Naive thymus-derived CD4-positive, alpha-beta T cell (primary cell): ENCODE results near the gene OR52K2. TPM values are rescaled to one million over a fixed set of nuclear protein-coding genes. Genes with fewer than 3 reads are reported as not detected.

Source experiments
- ATAC-seq: fragments of 150-1000 bp; cut with Tn5 transposase; 2 replicates; pipeline ENCODE4 v1.10.0; 2021; ENCODE audit warnings: mild to moderate bottlenecking, moderate library complexity
- CTCF ChIA-PET: fragments of 350-600 bp; sonication (Branson Sonifier 250); formaldehyde crosslinking; loops from one replicate; lab custom pipeline; 2021; ENCODE audit warnings: antibody characterized with exemption; lab: Charles Lee
- POLR2A ChIA-PET: fragments of 350-600 bp; sonication (Branson Sonifier 250); formaldehyde crosslinking; loops from one replicate; lab custom pipeline; 2021; ENCODE audit warnings: antibody characterized with exemption, inconsistent platforms; lab: Charles Lee
- DNase-seq, 9 donors: peaks; one replicate each; pipeline versions ENCODE4 v3.0.0 to v3.0.0-alpha.2; 2020 to 2022; ENCODE audit warnings: mixed read lengths in 1 of 9
- H3K27ac ChIP-seq: one replicate; pipeline ENCODE4 v1.7.0; 2013; ENCODE audit warnings: mild to moderate bottlenecking, low read depth, low read length, moderate library complexity
- H3K27me3 ChIP-seq, 2 donors: one replicate each; pipeline ENCODE4 v1.7.0; 2013; ENCODE audit warnings: low read length in 2 of 2, mild to moderate bottlenecking in 2 of 2, moderate library complexity in 2 of 2; ENCODE audit not compliant: control insufficient read depth in 2 of 2, insufficient read depth in 2 of 2
- H3K36me3 ChIP-seq, 3 experiments: 1 replicate in 2 of 3; 2 replicates in 1 of 3; pipeline ENCODE4 v1.7.0; 2013; ENCODE audit warnings: low read length in 3 of 3, mild to moderate bottlenecking in 3 of 3, moderate library complexity in 1 of 3; ENCODE audit not compliant: insufficient read depth in 3 of 3, control insufficient read depth in 2 of 3
- H3K4me1 ChIP-seq, 2 donors: one replicate each; pipeline ENCODE4 v1.7.0; 2013; ENCODE audit warnings: low read length in 2 of 2, mild to moderate bottlenecking in 2 of 2, moderate library complexity in 1 of 2; ENCODE audit not compliant: control insufficient read depth in 2 of 2, insufficient read depth in 2 of 2
- H3K4me3 ChIP-seq: 2 replicates; pipeline ENCODE4 v1.7.0; 2013; ENCODE audit warnings: mild to moderate bottlenecking, low read length
- H3K9me3 ChIP-seq, 3 experiments: 1 replicate in 2 of 3; 2 replicates in 1 of 3; pipeline ENCODE4 v1.7.0; 2013; ENCODE audit warnings: low read length in 3 of 3; ENCODE audit not compliant: control insufficient read depth in 2 of 3
- H3K27ac Mint-ChIP-seq, 9 donors: one replicate each; pipeline ENCODE4 v1.8.0; 2020 to 2022; ENCODE audit warnings: mixed read lengths in 9 of 9, mild to moderate bottlenecking in 8 of 9, moderate library complexity in 5 of 9, inconsistent platforms in 2 of 9
- H3K27me3 Mint-ChIP-seq, 5 donors: one replicate each; pipeline ENCODE4 v1.8.0; 2021 to 2022; ENCODE audit warnings: mixed read lengths in 5 of 5, mild to moderate bottlenecking in 1 of 5
- H3K36me3 Mint-ChIP-seq, 5 donors: one replicate each; pipeline ENCODE4 v1.8.0; 2020 to 2022; ENCODE audit warnings: mixed read lengths in 5 of 5, mild to moderate bottlenecking in 3 of 5, inconsistent platforms in 1 of 5
- H3K4me1 Mint-ChIP-seq, 7 donors: one replicate each; pipeline ENCODE4 v1.8.0; 2020 to 2022; ENCODE audit warnings: mixed read lengths in 7 of 7, mild to moderate bottlenecking in 3 of 7, inconsistent platforms in 1 of 7
- H3K4me3 Mint-ChIP-seq, 10 donors: one replicate each; pipeline ENCODE4 v1.8.0; 2020 to 2022; ENCODE audit warnings: mild to moderate bottlenecking in 10 of 10, mixed read lengths in 10 of 10, moderate library complexity in 6 of 10, inconsistent platforms in 2 of 10
- H3K9me3 Mint-ChIP-seq, 11 donors: one replicate each; pipeline ENCODE4 v1.8.0; 2020 to 2022; ENCODE audit warnings: mixed read lengths in 11 of 11, mild to moderate bottlenecking in 4 of 11, inconsistent platforms in 1 of 11, moderate library complexity in 1 of 11
- intact Hi-C, 2 donors: fragments of 100-400 bp; cut with micrococcal nuclease; formaldehyde crosslinking; loops; one replicate each; pipeline ENCODE4 v1.15.1; 2023
- polyA plus RNA-seq, 2 donors: library from polyadenylated mRNA; unstranded; fragments of 300-500 nt; fragmentation: Illumina TruSeq; gene quantifications; one replicate each; pipeline ENCODE4 v1.2.3, GENCODE V29; 2021
- total RNA-seq, 6 experiments: library from RNA in 5 of 6; stranded (reverse) in 5 of 6; gene quantifications; 1 replicate in 5 of 6; 2 replicates in 1 of 6; pipeline ENCODE4 v1.2.3 and lab custom pipeline; 2021 to 2026

The OR52K2 gene
- total and polyA plus RNA-seq, 7 experiments from 2014 or later: 1.4 TPM; not detected in 6

DNA sequence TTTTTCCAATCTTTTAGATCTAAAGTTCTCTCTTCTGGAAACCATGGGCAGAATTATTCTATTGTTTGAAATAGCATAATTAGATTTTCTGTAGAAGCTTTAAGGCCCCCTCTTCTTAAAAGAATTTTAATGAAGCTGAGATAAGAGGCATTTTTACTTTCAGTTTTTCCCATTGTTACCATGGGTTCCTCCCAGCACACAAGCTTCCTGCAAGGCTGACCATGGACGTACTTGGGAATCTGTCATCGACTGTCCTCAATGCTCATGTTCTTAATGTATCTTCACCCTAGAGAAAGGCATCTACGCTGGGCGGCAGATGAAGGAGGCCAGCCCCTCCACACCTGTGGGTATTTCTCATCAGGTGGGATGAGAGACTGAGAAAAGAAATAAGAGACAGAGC is 11.1 kb downstream of the OR52K2 start:
- ATAC-seq (no peak), DNase-seq (no peak)
- H3K27ac ChIP-seq: no peak overlapping the region
- Mint-ChIP-seq H3K27me3 (peaks cover 2 to 33% (median 20%) of the 10 kb centered on the region in 5 donors), H3K4me1 (peaks cover 0 to 18% (median 4%) of the 10 kb centered on the region in 7 donors), H3K9me3 (peaks cover 5 to 26% (median 11%) of the 10 kb centered on the region in 11 donors), H3K4me3 (no peak overlapping the region), H3K27ac (no peak overlapping the region), H3K36me3 (peaks cover 4 to 20% (median 5%) of the 10 kb centered on the region in 5 donors)
- POLR2A ChIA-PET: no interaction called here
- H3K4me1 ChIP-seq: no peaks in the 10 kb centered on the region
- no peak overlapping the region for H3K4me3 ChIP-seq
- H3K36me3 ChIP-seq: no peaks in the 10 kb centered on the region
- peaks cover 0 to 9% (median 0%) of the 10 kb centered on the region in 3 experiments for H3K9me3 ChIP-seq
- H3K27me3 ChIP-seq: no peaks in the 10 kb centered on the region
- CTCF ChIA-PET: no interaction called here
- intact Hi-C loops: no loop called here

DNA sequence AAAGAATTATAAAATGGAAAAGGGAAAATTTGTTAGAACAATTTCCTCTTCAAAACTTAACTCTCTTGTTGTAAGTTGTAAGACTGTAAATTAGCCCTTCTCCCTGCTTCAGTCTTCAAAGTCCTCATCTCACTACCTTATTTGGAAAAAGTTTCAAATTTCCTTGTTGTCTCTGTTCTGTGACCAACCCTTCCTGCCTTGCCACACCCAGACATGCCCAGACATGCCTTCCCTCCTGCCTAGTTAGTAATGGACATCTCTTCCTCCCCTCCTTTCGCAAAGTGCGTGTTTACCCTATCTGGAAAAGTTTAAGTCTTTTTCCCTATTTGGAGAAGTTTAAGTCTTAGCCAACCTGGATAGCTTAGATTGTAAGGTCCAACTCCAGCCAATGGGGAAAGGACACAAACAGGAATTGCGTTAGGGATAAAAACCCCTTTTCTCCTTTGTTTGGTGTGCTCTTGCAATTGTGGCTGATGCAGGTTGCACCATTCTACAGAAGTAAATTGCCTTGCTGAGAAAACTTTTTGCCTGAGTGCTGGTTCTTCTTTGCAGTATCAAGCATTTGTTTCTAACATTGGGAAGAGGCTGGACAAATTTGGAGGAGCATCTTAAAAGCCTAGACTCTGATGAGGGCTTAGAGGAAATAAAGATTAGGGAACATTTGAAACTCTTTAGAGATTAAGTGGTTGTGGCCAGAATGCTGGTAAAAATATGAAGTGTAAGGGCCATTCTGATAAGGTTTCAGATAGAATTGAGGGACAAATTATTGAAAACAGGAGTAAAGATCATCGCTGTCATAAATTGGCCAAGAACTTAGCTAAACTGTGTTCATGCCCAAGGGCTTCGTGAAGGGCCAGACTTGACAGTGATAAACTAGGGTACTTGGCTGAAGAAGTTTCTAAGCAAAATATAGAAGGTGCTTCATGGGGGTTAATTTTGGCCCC is 15.4 kb downstream of the OR52K2 start:
- no peak for DNase-seq
- no peak overlapping the region for H3K27ac ChIP-seq
- H3K27me3 ChIP-seq: no peaks in the 10 kb centered on the region
- no peaks in the 10 kb centered on the region for H3K36me3 ChIP-seq
- peaks cover 0 to 9% (median 0%) of the 10 kb centered on the region in 3 experiments for H3K9me3 ChIP-seq
- no peaks in the 10 kb centered on the region for H3K4me1 ChIP-seq
- H3K4me3 ChIP-seq: no peak overlapping the region
- peaks cover 2 to 28% (median 10%) of the 10 kb centered on the region in 11 donors for H3K9me3 Mint-ChIP-seq
- intact Hi-C loops: no loop called here
- POLR2A ChIA-PET: no interaction called here
- CTCF ChIA-PET: no interaction called here
- no peak for ATAC-seq
- peak overlapping the region in 1 of 10 donors; percentile 35 for H3K4me3 Mint-ChIP-seq
- peaks cover 0 to 29% (median 16%) of the 10 kb centered on the region in 5 donors for H3K27me3 Mint-ChIP-seq
- no peak overlapping the region for H3K27ac Mint-ChIP-seq
- H3K4me1 Mint-ChIP-seq: peaks cover 0 to 8% (median 1%) of the 10 kb centered on the region in 7 donors
- H3K36me3 Mint-ChIP-seq: peaks cover 4 to 17% (median 5%) of the 10 kb centered on the region in 5 donors

DNA sequence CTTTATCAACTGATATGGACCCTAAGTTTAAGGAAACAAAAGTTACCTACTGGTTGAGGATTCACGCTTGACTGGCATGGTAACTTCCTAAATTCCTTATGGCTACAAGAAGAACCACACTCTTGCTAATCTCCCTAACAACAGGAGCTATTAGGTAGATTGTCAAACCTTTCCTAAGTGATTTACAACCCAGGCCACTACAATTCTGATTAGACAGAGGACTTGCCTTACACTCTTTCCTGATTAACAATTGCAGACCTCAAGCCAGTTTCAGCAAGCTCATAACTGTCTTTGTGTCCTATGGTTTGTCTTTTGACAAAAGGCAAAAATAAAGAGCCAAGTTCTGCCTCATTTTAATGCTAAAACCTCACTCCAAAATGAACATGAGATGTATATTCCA is 16.3 kb downstream of the OR52K2 start:
- H3K9me3 Mint-ChIP-seq: peaks cover 2 to 28% (median 10%) of the 10 kb centered on the region in 11 donors
- no peak overlapping the region for H3K27ac Mint-ChIP-seq
- peaks cover 2 to 28% (median 12%) of the 10 kb centered on the region in 5 donors for H3K27me3 Mint-ChIP-seq
- H3K4me1 Mint-ChIP-seq: peaks cover 0 to 6% (median 0%) of the 10 kb centered on the region in 7 donors
- intact Hi-C loops: no loop called here
- Histone ChIP-seq H3K4me1 (no peaks in the 10 kb centered on the region), H3K9me3 (peaks cover 0 to 9% (median 0%) of the 10 kb centered on the region in 3 experiments), H3K27ac (no peak overlapping the region), H3K36me3 (no peaks in the 10 kb centered on the region), H3K27me3 (no peaks in the 10 kb centered on the region), H3K4me3 (no peak overlapping the region)
- POLR2A ChIA-PET: no interaction called here
- DNase-seq: no peak
- no peak for ATAC-seq
- H3K4me3 Mint-ChIP-seq: no peak overlapping the region
- CTCF ChIA-PET: no interaction called here
- peaks cover 4 to 17% (median 5%) of the 10 kb centered on the region in 5 donors for H3K36me3 Mint-ChIP-seq

DNA sequence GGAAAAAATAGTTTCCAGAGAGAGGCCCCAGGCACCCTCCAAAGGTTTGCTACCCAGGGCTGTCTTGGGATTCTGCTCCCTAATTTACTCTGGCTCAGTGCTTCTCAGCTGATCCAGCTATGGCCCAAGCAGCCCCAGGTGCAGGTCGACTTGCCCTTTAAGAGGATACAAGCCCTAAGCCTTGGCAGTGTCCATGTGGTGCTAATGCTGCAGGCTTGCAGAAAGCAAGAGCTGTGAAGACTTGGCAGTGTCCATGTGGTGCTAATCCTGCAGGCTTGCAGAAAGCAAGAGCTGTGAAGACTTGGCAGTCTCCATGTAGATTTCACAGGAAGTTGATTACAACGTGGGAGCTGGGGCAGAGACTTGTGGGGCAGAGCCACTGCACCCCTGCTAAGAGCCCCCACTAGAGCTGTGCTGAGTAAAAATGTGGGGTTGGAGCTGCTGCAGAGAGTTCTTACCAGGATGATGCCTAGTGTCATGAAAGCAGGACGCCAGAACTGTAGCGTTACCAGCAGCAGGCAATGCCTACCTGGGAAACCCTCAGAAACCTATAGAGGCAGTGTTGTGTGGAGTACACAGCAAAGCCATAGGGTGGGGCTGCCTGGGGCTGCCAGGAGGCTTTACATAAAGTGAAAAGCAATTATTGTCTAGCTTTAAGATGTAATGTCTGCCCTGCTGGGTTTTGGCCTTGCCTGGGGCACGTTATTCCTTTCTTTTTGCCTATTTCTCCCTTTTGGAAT is 17.2 kb downstream of the OR52K2 start:
- H3K9me3 ChIP-seq: peaks cover 0 to 9% (median 0%) of the 10 kb centered on the region in 3 experiments
- intact Hi-C loops: no loop called here
- ATAC-seq (no peak), DNase-seq (no peak)
- H3K36me3 Mint-ChIP-seq: peaks cover 4 to 17% (median 5%) of the 10 kb centered on the region in 5 donors
- H3K27ac ChIP-seq: no peak overlapping the region
- H3K27me3 Mint-ChIP-seq: peaks cover 6 to 28% (median 9%) of the 10 kb centered on the region in 5 donors
- no peak overlapping the region for H3K4me3 ChIP-seq
- ChIA-PET CTCF (no interaction called here), POLR2A (no interaction called here)
- peaks cover 2 to 28% (median 10%) of the 10 kb centered on the region in 11 donors for H3K9me3 Mint-ChIP-seq
- H3K4me1 ChIP-seq: no peaks in the 10 kb centered on the region
- peaks cover 0 to 6% (median 0%) of the 10 kb centered on the region in 7 donors for H3K4me1 Mint-ChIP-seq
- H3K27ac Mint-ChIP-seq: no peak overlapping the region
- no peaks in the 10 kb centered on the region for H3K36me3 ChIP-seq
- H3K27me3 ChIP-seq: no peaks in the 10 kb centered on the region
- H3K4me3 Mint-ChIP-seq: no peak overlapping the region

DNA sequence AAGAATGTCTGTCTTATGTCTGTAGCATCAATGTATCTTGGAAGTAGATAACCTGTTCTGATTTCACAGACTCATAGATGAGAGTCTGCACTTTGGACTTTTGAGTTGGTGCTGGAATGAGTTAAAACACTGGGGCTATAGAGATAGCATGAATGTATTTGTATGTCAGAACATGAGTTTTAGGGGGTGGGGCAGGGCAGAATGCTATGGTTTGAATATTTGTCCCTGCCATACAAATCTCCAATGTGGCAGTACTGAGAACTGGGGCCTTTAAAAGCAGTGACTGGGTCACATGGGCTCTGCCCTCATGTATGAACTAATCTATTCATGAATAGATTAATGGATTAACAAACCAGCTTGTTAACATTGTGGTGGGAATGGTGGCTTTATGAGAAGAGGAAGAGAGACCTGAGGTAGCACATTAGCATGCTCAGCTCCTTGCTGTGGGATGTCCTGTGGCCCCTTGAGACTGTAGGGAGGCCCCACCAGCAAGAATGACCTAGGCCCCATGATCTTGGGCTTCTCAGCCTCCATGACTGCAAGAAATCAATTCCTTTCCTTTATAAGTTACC is 17.9 kb downstream of the OR52K2 start:
- intact Hi-C loops: no loop called here
- ChIA-PET CTCF (no interaction called here), POLR2A (no interaction called here)
- Histone ChIP-seq H3K36me3 (no peaks in the 10 kb centered on the region), H3K4me3 (no peak overlapping the region), H3K27me3 (no peaks in the 10 kb centered on the region), H3K4me1 (no peaks in the 10 kb centered on the region), H3K9me3 (peaks cover 0 to 9% (median 0%) of the 10 kb centered on the region in 3 experiments), H3K27ac (no peak overlapping the region)
- peaks cover 6 to 22% (median 8%) of the 10 kb centered on the region in 5 donors for H3K27me3 Mint-ChIP-seq
- ATAC-seq: no peak
- no peak for DNase-seq
- H3K4me1 Mint-ChIP-seq: peaks cover 0 to 6% (median 0%) of the 10 kb centered on the region in 7 donors
- peaks cover 2 to 25% (median 10%) of the 10 kb centered on the region in 11 donors for H3K9me3 Mint-ChIP-seq
- H3K4me3 Mint-ChIP-seq: no peak overlapping the region
- H3K27ac Mint-ChIP-seq: no peak overlapping the region
- H3K36me3 Mint-ChIP-seq: peaks cover 4 to 14% (median 5%) of the 10 kb centered on the region in 5 donors

DNA sequence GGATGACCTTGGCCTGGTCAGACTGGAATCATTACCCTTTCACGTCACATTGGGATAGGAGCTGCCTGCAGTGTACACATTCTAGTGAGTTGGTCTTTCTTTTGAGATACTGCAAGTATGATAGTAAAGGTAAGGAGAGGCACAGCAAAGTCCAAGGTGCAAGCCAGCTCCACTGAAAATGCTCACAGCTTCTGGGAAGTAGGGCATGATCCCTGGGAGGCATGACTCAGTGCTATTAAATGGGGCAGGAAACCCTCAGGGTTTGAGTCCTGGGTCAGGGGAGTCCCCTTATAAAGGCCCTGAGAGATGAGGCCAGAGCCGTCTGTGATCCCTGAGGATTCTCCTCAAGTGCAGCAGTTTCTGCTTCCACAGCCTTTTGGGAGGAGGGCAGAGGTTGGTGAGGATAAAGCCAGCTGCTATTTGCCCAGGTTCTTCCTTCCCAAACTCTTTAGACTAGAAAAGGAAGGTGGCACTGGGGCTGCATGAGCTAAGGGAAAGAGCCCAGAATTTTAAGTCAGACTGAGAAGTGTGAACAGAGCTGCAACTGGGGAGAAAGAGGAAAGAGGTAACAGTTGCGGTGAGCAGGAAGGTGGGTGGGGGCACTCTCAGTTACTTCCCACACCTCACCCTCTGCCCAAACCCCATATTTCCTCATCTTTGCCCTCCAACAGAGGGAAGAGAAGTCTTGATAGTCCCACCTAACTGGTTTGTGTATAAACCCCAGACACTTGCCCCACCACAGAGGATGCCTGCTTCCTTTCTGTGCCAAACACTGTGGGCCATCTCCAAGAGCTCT is 18.9 kb downstream of the OR52K2 start:
- H3K4me1 ChIP-seq: no peaks in the 10 kb centered on the region
- intact Hi-C loops: no loop called here
- CTCF ChIA-PET: no interaction called here

More for the DNA sequence above, 18.9 kb downstream of the OR52K2 start:
- Histone ChIP-seq H3K4me3 (no peak overlapping the region), H3K27me3 (no peaks in the 10 kb centered on the region), H3K27ac (no peak overlapping the region), H3K36me3 (no peaks in the 10 kb centered on the region), H3K9me3 (peaks cover 0 to 9% (median 0%) of the 10 kb centered on the region in 3 experiments)
- ATAC-seq (no peak), DNase-seq (no peak)
- H3K27ac Mint-ChIP-seq: no peak overlapping the region
- peaks cover 0 to 10% (median 4%) of the 10 kb centered on the region in 5 donors for H3K36me3 Mint-ChIP-seq
- H3K4me3 Mint-ChIP-seq: no peak overlapping the region
- peaks cover 2 to 19% (median 10%) of the 10 kb centered on the region in 11 donors for H3K9me3 Mint-ChIP-seq
- H3K27me3 Mint-ChIP-seq: peaks cover 7 to 16% (median 11%) of the 10 kb centered on the region in 5 donors
- POLR2A ChIA-PET: no interaction called here
- peaks cover 0 to 6% (median 0%) of the 10 kb centered on the region in 7 donors for H3K4me1 Mint-ChIP-seq
